Type B pancreatic cell (in vitro differentiated cells): ENCODE data around the gene TLR6. TPM values are rescaled to one million over a fixed set of nuclear protein-coding genes. Genes with fewer than 3 reads are reported as not detected.

ENCODE experiments used
- DNase-seq: peaks from one replicate; pipeline ENCODE4 v3.0.0; 2021; ENCODE audit warnings: mixed read lengths; ENCODE audit not compliant: unreplicated experiment; ENCODE audit errors: extremely low spot score
- H3K27ac Mint-ChIP-seq: 2 replicates; pipeline ENCODE4 v1.8.0; 2021; ENCODE audit warnings: mild to moderate bottlenecking, mixed read lengths
- H3K27me3 Mint-ChIP-seq: 2 replicates; pipeline ENCODE4 v1.8.0; 2021; ENCODE audit warnings: mixed read lengths
- H3K36me3 Mint-ChIP-seq: 2 replicates; pipeline ENCODE4 v1.8.0; 2021; ENCODE audit warnings: mixed read lengths
- H3K4me1 Mint-ChIP-seq: one replicate; pipeline ENCODE4 v1.8.0; 2021; ENCODE audit warnings: mixed read lengths; ENCODE audit not compliant: unreplicated experiment
- H3K4me3 Mint-ChIP-seq: 2 replicates; pipeline ENCODE4 v1.8.0; 2021; ENCODE audit warnings: mild to moderate bottlenecking, mixed read lengths
- H3K9me3 Mint-ChIP-seq: 2 replicates; pipeline ENCODE4 v1.8.0; 2021; ENCODE audit warnings: mixed read lengths
- CTCF ChIP-seq: fragments of 200-600 bp; sonication (generic); conservative IDR thresholded peaks from 2 replicates; pipeline ENCODE4 v1.5.0; 2021; ENCODE audit warnings: antibody characterized with exemption, mild to moderate bottlenecking
- total RNA-seq: library from RNA; stranded (reverse); gene quantifications from 2 replicates; pipeline ENCODE4 v1.2.1, GENCODE V29; 2021; ENCODE audit warnings: low replicate concordance

TLR6 gene
- total RNA-seq, 1 donor from 2014 or later, result 0.56 TPM

DNA sequence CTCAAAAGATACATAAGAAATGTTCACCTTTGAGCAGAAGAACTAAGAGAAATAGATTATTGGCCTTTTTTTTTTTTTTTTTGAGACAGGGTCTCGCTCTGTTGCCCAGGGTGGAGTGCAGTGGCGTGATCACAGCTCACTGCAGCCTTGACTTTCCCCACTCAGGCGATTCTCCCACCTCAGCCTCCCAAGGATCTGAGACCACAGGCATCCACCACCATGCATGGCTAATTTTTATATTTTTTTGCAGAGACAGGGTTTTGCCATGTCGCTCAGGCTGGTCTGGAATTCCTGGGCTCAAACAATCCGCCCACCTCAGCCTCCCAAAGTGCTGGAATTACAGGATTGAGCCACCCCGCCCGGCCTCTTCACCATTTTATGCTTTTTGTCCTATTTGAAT lies 2.9 kb upstream of the TLR6 start:
- H3K27ac Mint-ChIP-seq, result no peak overlapping the region
- no peak overlapping the region for H3K4me3 Mint-ChIP-seq
- peaks cover 18% of the 10 kb centered on the region for H3K27me3 Mint-ChIP-seq
- H3K36me3 Mint-ChIP-seq, result peaks cover 4% of the 10 kb centered on the region
- no peak for TF ChIP-seq CTCF
- H3K9me3 Mint-ChIP-seq, result peaks cover 13% of the 10 kb centered on the region
- peaks cover 20% of the 10 kb centered on the region for H3K4me1 Mint-ChIP-seq
- DNase-seq, result no peak

- Mint-ChIP-seq H3K4me3 (no peak overlapping the region), H3K36me3 (no peaks in the 10 kb centered on the region), H3K4me1 (peaks cover 20% of the 10 kb centered on the region), H3K9me3 (peaks cover 3% of the 10 kb centered on the region), H3K27ac (peak overlapping the region; percentile 82), H3K27me3 (peaks cover 8% of the 10 kb centered on the region)
- no peak for DNase-seq
- TF ChIP-seq CTCF, result no peak
Measured at GRCh38 chr4:38858097-38858420, 1.4 kb upstream of the TLR6 start.

- peaks cover 8% of the 10 kb centered on the region for H3K27me3 Mint-ChIP-seq
- H3K36me3 Mint-ChIP-seq, result no peaks in the 10 kb centered on the region
- no peaks in the 10 kb centered on the region for H3K9me3 Mint-ChIP-seq
- peaks cover 20% of the 10 kb centered on the region for H3K4me1 Mint-ChIP-seq
- peak overlapping the region; percentile 82 for H3K27ac Mint-ChIP-seq
- no peak for TF ChIP-seq CTCF
- DNase-seq, result no peak
- H3K4me3 Mint-ChIP-seq, result no peak overlapping the region
Measured at GRCh38 chr4:38857354-38858096, 908 bp upstream of the TLR6 start.

GRCh38 chr4:38856046-38856445 lies 571 bp downstream of the TLR6 start:
- H3K4me1 Mint-ChIP-seq, result peaks cover 20% of the 10 kb centered on the region
- no peaks in the 10 kb centered on the region for H3K9me3 Mint-ChIP-seq
- peaks cover 2% of the 10 kb centered on the region for H3K27me3 Mint-ChIP-seq
- no peak overlapping the region for H3K27ac Mint-ChIP-seq
- no peak for DNase-seq
- H3K36me3 Mint-ChIP-seq, result no peaks in the 10 kb centered on the region
- H3K4me3 Mint-ChIP-seq, result no peak overlapping the region
- TF ChIP-seq CTCF, result no peak

DNA sequence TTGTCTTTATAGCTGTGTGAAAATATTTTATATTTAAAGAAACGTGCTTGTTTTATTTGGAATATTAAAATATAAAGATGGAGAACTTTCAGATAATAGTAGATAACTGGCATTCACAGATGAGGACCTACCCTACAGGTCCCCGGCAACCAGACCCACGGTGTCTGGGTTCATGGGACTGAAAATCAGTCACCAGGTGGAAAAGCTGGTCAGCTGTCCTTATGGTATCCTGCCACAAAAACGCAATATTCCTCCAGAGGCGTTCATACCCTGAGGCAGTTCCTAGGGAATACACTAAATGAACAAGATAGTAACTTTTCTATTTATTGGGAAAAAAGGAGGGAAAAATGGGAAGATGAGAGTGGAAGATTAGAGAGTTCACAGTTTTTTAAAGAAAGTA lies 1.2 kb downstream of the TLR6 start:
- no peaks in the 10 kb centered on the region for H3K27me3 Mint-ChIP-seq
- no peak for TF ChIP-seq CTCF
- H3K27ac Mint-ChIP-seq, result no peak overlapping the region
- H3K9me3 Mint-ChIP-seq, result no peaks in the 10 kb centered on the region
- no peak overlapping the region for H3K4me3 Mint-ChIP-seq
- no peaks in the 10 kb centered on the region for H3K36me3 Mint-ChIP-seq
- DNase-seq, result no peak
- peaks cover 20% of the 10 kb centered on the region for H3K4me1 Mint-ChIP-seq
